HL-60 (cell line): ENCODE results near the gene IST1.
"Not testable (repeated sequence)": the region's sequence is repeated elsewhere in the genome, so short reads cannot be mapped to it uniquely, and the experiment has no call there.

ENCODE experiments used
- DNase-seq, 2 experiments: peaks; one replicate each; pipeline ENCODE4 v3.0.0-alpha.2; 2010 to 2020; ENCODE audit warnings: low read depth in 1 of 2, low spot score in 1 of 2
- H3K27ac ChIP-seq: fragments of 250-450 bp; sonication (Bioruptor Pico); replicated peaks from 2 replicates; pipeline ENCODE4 v1.5.1; 2020; ENCODE audit warnings: mild to moderate bottlenecking, moderate library complexity
- H3K27me3 ChIP-seq: fragments of 250-450 bp; sonication (Bioruptor Pico); 2 replicates; pipeline ENCODE4 v1.5.1; 2021; ENCODE audit warnings: mild to moderate bottlenecking, moderate library complexity; ENCODE audit not compliant: insufficient read depth, poor library complexity, severe bottlenecking
- H3K4me3 ChIP-seq: replicated peaks from 2 replicates; pipeline ENCODE4 v1.5.1; 2011; ENCODE audit warnings: mild to moderate bottlenecking, control low read depth, low read length; ENCODE audit not compliant: insufficient read depth
- GABPA ChIP-seq: IDR thresholded peaks from 2 replicates; pipeline ENCODE4 v1.6.1; 2012; ENCODE audit warnings: low read depth
- POLR2AphosphoS5 ChIP-seq: IDR thresholded peaks from 2 replicates; pipeline ENCODE4 v1.6.1; 2012; ENCODE audit warnings: low read depth
- SPI1 ChIP-seq: IDR thresholded peaks from 2 replicates; pipeline ENCODE4 v1.6.1; 2012; ENCODE audit warnings: low read depth, mild to moderate bottlenecking, borderline replicate concordance
- TF ChIP-seq, protein P1 (sequence below): IDR thresholded peaks from 2 replicates; pipeline ENCODE4 v1.6.1; 2012; ENCODE audit warnings: low read depth; ENCODE audit not compliant: insufficient replicate concordance
- TF ChIP-seq, protein P2 (sequence below): IDR thresholded peaks from one replicate; pipeline ENCODE4 v1.5.1; 2011; ENCODE audit warnings: low read length, control low read depth, inconsistent platforms; ENCODE audit not compliant: insufficient read depth

Gene IST1

DNA sequence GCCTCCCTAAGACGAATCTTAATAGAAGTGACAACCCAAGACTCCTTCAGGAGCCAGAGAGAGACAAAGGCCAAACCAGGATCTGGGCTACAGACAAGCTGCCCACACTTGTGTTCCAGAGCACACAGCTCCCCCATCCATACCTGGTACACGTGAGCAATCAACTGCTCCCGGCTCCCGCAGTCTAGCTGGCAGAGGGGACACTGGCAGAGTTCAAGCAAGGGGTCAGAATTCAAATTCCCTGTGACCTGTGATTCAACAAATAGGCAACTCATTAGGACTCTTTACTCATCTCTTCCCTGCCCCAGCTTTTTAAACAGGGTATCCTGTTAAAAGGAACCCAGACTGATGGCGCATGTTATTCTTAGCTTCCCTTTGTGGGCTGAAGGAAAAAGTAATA is 31.3 kb upstream of the IST1 start:
- no peaks in the 10 kb centered on the region for H3K27me3 ChIP-seq
- no peak for DNase-seq
- no peak for TF ChIP-seq POLR2AphosphoS5
- TF ChIP-seq, protein P1, sequence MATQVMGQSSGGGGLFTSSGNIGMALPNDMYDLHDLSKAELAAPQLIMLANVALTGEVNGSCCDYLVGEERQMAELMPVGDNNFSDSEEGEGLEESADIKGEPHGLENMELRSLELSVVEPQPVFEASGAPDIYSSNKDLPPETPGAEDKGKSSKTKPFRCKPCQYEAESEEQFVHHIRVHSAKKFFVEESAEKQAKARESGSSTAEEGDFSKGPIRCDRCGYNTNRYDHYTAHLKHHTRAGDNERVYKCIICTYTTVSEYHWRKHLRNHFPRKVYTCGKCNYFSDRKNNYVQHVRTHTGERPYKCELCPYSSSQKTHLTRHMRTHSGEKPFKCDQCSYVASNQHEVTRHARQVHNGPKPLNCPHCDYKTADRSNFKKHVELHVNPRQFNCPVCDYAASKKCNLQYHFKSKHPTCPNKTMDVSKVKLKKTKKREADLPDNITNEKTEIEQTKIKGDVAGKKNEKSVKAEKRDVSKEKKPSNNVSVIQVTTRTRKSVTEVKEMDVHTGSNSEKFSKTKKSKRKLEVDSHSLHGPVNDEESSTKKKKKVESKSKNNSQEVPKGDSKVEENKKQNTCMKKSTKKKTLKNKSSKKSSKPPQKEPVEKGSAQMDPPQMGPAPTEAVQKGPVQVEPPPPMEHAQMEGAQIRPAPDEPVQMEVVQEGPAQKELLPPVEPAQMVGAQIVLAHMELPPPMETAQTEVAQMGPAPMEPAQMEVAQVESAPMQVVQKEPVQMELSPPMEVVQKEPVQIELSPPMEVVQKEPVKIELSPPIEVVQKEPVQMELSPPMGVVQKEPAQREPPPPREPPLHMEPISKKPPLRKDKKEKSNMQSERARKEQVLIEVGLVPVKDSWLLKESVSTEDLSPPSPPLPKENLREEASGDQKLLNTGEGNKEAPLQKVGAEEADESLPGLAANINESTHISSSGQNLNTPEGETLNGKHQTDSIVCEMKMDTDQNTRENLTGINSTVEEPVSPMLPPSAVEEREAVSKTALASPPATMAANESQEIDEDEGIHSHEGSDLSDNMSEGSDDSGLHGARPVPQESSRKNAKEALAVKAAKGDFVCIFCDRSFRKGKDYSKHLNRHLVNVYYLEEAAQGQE: no peak
- no peak for TF ChIP-seq SPI1
- TF ChIP-seq GABPA: no peak
- TF ChIP-seq, protein P2, sequence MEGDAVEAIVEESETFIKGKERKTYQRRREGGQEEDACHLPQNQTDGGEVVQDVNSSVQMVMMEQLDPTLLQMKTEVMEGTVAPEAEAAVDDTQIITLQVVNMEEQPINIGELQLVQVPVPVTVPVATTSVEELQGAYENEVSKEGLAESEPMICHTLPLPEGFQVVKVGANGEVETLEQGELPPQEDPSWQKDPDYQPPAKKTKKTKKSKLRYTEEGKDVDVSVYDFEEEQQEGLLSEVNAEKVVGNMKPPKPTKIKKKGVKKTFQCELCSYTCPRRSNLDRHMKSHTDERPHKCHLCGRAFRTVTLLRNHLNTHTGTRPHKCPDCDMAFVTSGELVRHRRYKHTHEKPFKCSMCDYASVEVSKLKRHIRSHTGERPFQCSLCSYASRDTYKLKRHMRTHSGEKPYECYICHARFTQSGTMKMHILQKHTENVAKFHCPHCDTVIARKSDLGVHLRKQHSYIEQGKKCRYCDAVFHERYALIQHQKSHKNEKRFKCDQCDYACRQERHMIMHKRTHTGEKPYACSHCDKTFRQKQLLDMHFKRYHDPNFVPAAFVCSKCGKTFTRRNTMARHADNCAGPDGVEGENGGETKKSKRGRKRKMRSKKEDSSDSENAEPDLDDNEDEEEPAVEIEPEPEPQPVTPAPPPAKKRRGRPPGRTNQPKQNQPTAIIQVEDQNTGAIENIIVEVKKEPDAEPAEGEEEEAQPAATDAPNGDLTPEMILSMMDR: no peak
- H3K4me3 ChIP-seq: no peak overlapping the region
- H3K27ac ChIP-seq: no peak overlapping the region

DNA sequence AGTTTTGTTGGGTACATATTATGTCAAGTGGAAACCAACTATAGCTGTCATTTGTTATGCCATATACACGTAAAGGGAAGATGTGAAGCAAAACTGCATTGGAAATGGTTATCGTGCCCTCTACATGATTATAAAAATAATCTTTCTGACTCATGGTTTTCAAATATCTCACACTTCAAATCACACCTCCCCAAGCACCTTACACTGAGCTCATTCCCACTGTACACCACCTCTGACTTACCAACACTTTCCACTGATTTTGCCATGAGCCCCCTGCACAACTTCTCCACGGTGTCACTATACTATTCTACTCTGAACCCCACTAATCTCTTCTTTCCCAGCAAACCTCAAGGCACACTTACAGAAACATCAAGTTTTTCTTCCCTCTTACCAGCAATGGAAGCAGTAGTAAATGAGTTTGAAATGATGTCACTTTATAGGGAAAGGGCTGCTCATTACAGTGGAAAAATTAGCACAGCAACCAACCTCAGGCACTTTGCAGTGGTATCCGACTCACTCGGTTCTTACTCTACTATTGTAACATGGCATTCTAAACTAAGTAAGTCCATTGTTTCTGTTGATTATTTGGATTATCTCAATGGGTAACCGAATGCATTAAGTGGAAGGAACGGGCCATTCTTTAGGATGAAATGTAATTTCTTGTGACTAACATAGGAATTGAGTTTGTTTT is 30.0 kb upstream of the IST1 start:
- no peak for TF ChIP-seq SPI1
- TF ChIP-seq, protein P2: no peak
- TF ChIP-seq, protein P1: no peak
- TF ChIP-seq POLR2AphosphoS5: no peak
- TF ChIP-seq GABPA: no peak
- Histone ChIP-seq H3K4me3 (no peak overlapping the region), H3K27ac (no peak overlapping the region), H3K27me3 (no peaks in the 10 kb centered on the region)
- DNase-seq: no peak

DNA sequence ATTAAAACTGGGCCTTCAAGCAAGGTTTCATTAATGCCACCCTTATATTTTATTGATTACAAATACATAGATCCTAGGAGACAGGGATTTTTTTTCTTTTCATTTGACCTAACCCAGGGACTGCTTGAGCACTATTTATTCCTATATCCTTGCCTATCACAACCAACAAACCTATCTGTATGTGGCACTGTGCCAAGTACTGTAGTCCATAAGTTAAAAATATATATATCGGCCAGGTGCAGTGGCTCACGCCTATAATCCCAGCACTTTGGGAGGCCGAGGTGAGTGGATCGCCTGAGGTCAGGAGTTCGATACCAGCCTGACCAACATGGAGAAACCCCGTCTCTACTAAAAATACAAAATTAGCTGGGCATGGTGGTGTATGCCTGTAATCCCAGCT is 28.2 kb upstream of the IST1 start:
- not testable (repeated sequence) for H3K27me3 ChIP-seq, DNase-seq, H3K27ac ChIP-seq, H3K4me3 ChIP-seq

DNA sequence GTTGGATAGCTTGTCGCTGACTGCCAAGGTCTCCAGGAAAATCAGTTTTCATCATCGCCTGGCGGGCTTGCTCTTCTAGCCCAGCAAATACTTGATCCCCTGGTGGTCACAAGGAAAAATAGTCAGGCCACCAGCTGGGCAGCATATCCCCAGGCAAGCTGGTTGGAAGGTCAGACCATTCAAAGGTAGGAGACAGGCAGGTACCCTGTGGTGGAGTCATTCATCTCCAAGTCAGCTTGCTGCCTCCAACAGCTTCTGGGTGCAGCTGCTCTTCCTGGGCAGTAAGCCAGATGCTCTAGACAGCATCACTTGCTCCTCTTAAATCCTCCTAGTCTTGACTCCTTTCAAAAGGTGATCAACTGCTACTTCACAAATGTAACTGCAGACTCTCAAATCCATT is 27.4 kb upstream of the IST1 start:
- no peak for DNase-seq
- TF ChIP-seq GABPA (no peak), SPI1 (no peak), POLR2AphosphoS5 (no peak)
- TF ChIP-seq, protein P1: no peak
- TF ChIP-seq, protein P2: no peak
- H3K27me3 ChIP-seq: no peaks in the 10 kb centered on the region
- H3K4me3 ChIP-seq: no peak overlapping the region
- no peak overlapping the region for H3K27ac ChIP-seq
